ENCODE data around the gene CTNS.
"Not testable (repeated sequence)": the region's sequence is repeated elsewhere in the genome, so short reads cannot be mapped to it uniquely, and the experiment has no call there.

The CTNS gene

DNA sequence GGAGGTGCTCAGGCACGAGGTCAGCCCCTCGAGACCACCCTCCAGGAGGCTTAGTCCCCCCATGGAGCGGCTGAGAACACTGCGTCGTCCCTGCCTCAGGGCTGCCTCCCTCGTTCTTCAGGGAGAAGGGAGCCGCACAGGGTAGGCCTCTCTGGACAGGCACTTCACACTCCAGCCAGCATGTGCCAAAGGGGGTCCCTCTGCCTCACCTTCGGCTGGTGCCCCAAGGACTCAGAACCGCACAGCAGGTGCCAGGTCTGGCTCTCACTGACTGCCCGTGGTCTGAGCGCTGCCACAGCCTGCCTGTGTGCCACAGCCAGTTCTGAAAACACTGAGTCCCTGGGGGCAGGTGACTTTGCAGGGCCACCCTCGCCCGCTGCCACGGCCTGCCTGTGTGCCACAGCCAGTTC lies 52.3 kb downstream of the CTNS start:
- no peak for DNase-seq

DNA sequence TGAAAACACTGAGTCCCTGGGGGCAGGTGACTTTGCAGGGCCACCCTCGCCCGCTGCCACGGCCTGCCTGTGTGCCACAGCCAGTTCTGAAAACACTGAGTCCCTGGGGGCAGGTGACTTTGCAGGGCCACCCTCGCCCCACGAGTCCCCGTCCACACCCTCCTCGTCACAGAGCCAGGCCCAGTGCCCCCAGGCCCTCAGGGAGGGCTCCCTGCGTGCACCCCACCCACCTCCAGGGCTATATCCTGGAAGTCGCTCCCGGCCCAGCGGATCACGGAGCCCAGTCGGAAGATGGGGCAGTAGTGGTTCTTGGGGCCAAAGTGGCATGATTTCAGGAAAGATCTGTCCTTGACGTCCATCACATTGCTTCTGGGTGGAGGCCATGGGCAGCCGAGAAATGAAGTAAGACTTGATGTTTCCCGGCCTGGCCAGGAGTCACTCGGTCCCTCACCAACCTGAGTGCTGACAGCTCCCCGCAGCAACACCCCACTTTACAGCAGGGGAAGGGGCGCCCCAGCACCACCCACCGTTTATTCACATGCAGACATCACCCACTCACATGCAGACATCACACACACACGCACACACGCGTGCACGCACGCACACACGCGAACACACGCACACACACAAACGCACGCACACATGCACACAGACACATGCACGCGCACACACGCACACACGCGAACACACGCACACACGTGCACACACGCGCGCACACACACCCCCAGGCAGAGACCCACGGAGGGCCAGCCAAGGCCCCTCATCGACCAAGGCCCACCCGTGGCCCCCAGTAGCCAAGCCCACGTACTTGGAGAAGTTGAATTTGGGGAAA lies 52.9 kb downstream of the CTNS start:
- no peak for DNase-seq

DNA sequence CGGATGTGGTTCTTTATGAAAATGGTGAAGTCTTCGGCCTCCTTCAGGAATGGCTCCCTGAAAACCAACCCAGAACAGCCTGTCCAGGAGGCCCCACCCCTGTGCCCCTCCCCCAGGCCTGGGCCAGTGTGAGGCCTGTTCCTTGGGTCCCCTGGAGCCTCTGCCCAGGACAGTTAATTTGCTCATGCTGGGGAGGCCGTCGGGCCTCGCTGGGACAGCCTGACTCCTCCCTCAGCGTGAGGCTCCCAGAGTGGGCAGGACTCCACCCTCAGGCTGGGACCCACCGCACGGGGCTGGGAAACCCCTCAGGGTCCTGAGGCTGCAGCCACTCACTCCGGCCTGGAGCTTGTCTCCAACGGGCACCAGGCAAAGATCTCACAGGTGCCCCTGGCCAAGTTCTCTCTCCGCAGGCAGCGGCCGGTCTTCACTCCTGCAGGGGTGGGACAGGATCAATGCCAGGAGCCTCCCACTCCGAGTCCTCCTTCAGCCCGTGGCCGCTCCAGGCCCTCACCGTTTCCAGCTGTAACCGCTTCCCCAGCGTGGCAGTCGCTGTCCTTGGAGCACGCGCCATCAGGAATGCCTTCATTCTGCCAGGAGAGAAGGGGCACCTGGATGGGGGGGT lies 53.6 kb downstream of the CTNS start:
- no peak for DNase-seq

DNA sequence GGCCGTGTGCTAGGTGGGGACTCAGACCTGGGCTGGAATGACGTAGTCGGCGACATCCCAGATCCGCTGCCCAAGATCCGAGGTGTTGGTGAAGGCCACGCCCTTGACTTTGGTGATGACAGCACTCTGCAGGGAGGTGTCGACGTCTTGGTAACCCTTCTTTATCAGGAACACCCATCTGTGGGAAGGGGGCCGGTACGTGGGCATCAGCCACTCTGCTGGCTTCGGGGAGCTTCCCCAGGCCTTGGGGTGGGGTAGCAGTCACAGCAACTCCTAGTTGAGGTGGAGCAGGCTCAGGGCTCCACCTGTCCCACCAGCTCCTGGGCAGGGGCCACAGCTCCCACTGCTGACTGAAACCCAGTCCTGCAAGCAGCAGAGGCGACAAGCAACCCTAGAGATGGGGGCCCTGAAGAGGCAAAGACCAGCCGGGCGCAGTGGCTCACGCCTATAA lies 55.1 kb downstream of the CTNS start:
- no peak for DNase-seq

DNA sequence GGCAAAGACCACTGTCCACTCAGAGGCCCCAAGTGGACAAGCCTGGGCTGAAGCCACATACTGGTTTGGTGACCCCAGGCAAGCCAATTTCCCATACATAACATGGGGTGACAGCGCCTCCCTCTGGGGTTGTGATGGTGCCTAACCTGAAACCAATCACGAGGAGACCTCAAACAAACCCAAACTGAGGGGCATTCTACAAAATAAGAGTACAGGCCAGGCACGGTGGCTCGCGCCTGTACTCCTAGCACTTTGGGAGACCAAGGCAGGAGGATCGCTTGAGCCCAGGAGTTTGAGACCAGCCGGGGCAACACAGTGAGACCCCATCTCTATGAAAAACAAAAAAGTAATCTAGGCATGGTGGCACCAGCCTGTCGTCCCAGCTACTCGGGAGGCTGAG lies 55.8 kb downstream of the CTNS start:
- no peak for DNase-seq

DNA sequence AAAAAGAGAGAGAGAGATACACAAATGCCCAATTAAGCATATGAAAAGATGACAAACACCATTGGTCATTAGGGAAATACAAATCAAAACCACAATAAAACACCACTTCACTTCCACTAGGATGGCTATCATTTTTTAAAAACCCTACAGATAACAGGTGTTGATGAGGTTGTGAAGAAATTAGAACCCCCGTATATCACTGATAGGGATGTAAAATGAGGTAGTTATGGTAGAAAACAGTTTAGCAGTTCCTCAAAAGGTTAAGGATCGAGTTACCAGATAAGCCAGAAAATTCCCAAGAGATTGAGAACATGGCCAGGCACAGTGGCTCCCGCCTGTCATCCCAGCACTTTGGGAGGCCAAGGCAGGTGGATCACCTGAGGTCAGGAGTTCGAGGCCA lies 56.6 kb downstream of the CTNS start:
- no peak for DNase-seq

DNA sequence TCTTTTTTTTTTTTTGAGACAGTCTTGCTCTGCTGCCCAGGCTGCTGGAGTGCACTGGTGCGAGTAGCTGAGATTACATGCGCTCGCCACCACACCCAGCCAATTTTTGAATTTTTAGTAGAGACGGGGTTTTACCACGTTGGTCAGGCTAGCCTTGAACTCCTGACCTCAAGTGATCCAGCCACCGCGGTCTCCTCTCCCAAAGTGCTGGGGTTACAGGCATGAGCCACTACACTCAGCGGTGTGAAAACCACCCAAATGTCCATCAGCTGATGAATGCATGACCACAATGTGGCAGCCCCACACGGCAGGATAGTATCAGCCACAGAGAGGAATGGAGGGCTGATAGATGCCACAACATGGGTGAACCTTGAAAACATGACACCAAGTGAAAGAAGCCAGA lies 57.3 kb downstream of the CTNS start:
- DNase-seq, result no peak

DNA sequence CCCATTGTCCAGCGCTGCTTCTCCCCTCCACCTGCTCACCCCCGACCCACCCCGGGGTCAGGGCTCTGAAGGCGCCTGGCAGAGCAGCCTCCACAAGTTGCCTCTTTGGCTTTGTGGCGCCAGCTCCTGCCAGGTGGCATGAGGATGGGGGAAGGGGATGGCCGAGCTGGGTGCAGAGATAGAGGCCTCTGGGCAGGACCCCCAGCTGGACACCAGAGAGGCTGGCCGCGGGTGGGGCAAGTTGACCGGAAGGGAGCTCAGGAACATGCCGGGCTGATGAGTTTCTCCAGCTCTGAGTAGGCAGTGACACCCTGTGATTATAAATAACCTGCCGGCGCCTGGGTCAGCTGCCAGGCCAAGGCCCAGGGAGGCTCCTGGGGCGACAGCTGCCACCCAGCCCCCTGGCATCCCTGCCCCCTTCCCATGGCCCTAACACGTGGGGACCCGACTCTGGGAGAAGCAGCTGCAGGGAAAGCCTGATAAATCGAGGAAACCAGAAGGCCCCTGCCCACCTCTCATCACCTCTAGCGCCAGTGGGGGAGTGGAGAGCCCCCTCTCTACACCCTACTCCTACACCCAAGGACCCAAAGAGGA lies 58.7 kb downstream of the CTNS start:
- DNase-seq, result peak in 2 of 3 experiments; percentile 56 to 68

DNA sequence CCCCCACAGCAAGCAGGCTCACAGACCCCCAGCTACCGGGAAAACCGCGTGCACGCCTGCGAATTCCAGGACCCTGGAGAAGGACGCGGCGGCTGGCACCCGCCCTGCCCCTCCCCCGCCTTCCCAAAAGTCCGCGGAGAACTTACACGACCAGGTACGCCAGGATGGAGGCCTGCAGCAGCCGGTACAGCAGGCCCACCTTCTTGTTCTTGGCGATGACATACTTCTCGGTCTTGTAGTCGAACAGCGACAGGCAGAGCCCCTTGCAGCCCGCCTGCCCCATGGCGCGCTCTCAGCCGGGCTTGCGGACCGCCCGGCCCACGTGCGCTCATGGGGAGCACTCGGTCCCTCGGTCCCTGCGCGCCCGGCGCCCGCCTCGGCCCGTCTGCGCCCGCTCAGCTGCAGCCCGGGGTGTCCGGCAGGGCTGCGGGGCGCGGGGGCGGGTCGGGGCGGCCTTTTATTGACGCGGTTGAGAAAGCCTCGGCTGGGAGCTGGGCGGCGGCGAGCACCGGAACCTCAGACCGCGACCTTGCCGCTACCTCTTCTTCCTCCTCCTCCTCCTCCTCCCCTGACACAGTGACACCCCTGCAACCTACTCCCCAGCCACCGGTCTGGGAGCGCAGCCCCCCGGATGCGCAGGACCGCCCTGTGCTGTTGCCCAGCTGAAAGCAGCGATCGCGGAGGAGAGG lies 59.3 kb downstream of the CTNS start, which contains the start of gene P2RX5:
Gene P2RX5, minus strand, starts transcription at position 433 of the 689 bp plus-strand sequence. Its CDS starts 150 bp downstream, at position 283.
- peak in 2 of 3 experiments; percentile 33 to 42 for DNase-seq

DNA sequence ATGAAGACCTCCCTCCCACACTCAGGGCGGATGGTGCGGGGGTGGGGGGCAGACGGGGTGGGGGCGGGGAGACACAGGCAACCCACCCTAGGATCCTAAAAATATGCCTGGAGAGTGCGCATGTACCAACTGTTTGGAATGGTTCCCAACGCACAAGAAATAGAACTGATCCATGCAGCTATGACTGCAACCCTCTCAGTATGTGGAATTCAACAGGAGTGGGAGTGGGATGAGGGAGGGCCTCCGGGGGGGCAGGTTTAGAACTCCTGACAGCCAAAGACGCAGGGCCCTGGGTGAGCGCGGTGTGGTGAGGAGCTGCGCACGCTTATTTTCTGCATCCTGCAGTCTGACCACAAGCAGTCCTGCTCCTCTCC lies 60.5 kb downstream of the CTNS start:
- DNase-seq, result no peak

DNA sequence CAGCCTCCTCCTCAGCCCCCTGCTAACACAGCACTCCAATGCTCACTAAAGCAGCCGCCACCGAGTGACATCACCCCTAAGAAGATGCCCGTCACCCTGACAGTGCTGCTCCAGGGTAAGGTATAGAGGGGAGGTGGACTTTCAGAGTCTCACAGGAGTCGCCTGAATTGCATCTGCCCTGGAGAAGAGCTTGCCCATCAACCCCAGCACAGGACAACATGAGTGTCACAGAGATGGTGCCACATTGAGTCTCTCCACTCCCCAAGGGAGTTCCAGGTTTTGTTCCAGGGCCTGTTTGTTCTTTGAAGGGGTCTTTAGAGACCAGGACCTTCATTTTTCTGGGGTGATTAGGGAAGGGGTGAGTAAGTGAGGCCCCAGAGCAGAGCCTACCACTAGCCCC lies 61.6 kb downstream of the CTNS start:
- DNase-seq, result no peak

DNA sequence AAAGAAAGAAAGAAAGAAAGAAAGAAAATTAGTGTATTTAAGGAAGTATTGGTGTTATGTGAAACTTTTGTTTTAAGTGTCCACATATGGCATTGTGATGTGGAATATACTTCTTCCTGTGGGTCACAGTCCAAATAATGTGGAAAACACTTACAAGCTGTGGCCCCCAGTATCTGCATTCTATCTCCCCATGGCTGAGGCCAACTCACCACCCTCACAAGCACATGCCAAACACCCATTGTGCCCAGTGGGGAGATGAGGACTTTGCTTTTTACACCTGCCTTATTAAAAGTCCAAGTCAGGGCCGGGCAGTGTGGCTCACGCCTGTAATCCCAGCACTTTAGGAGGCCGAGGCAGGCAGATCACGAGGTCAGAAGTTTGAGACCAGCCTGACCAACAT lies 63.4 kb downstream of the CTNS start:
- no peak for DNase-seq

DNA sequence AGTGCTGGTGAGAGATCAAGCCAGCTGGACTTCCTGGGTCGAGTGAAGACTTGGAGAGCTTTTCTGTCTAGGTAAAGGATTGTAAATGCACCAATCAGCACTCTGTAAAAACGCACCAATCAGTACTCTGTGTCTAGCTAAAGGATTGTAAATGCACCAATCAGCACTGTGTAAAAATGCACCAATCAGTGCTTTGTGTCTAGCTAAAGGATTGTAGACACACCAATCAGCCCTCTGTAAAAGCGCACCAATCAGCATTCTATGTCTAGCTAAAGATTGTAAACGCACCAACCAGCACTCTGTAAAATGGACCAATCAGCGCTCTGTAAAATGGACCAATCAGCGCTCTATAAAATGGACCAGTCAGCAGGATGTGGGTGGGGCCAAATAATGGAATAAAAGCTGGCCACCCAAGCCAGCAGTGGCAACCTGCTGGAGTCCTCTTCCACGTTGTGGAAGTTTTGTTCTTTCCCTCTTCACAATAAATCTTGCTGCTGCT lies 65.5 kb downstream of the CTNS start:
- not testable (repeated sequence) for DNase-seq

DNA sequence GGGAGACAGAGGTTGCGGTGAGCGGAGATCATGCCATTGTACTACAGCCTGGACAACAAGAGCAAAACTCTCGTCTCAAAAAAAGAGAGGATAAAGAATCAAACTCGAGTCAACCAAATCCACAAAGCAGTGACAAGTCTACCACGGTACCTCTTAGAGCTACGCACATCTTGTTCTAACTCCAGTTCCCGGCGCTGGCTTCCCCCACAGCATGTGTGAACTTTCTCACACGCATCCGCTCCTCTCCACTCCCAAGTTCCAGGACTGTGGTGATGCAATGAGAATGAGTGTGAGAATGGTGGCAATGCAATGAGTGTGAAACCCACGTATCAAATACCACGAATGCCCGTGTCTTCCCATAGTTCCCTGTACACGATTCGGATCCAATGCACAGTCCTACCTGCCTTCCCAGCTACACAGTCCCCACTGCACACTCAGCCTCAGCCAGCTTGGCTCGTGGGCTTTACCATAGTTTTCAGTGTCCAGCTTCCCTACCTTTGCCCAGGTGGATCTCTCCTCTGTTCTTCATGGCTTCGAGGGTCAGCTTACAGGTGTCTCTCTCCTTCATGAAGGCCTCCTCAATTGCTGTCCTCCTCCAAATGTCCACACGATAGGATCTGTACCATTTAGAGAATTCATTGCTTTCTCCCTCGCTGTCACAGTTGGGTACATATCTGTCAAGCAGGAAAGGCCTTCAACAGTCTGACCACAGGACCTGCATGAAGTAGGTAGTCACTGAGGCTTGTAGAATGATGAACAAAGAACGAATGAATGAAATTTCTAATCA lies 68.6 kb downstream of the CTNS start:
- no peak for DNase-seq

DNA sequence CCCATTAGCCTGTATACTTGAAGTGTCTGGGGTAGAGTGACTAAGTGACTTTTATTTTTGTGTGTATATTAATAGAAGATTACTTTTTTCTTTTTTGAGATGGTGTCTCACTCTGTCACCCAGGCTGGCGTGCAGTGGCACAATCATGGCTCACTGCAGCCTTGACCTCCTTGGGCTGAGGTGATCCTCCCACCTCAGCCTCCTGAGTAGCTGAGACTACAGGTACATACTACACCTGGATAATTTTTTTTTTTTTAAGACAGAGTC lies 69.1 kb downstream of the CTNS start:
- not testable (repeated sequence) for DNase-seq

DNA sequence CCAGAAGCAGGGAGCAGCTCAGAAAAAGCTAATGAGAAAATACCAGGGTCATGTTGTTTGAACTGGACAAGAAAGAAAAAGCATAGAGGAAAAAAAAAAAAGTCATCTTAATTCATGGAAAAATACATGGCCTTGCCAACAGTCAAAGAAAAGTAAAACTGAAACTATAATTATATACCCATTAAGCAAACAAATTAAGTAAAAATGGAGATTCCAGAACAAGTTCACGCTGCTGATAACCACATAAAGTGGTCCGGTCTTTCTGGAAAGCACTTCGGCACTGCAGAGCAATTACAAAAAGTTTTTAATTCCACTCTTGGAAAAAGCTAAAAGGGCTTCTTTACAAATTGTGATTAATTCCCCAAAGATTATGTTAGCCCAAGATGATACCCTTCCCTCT lies 71.8 kb downstream of the CTNS start:
- DNase-seq, result no peak

DNA sequence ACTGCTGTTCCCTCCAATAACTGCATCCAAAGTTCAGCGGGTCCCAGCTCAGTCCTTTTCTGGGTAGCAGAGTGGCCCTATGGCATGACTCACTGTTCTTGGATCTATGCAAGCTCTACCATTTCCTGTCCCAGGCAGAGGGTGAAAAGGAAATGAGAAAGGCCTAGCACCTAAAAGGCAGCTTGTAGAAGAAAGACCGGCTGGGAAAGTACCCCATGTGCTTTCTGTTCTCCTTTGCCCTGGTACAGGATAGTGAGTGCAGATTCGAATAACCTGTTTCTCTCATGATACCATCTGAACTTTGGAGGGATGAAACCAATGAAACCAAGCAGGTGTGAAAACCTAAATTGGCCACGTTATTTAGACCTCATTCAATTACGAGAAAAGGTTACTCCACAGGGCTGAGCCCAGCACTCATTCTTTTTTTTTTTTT lies 74.4 kb downstream of the CTNS start:
- DNase-seq, result no peak

All from NCI-H1417 (cell line).